ENCODE data around the gene RPL22. TPM values are rescaled to one million over a fixed set of nuclear protein-coding genes. Genes with fewer than 3 reads are reported as not detected.

Gene RPL22
- total and polyA plus RNA-seq, 2 of the 13 experiments (the other 11 are each of a cell fraction or from before 2014, with no cell fraction given) = 214 to 545 TPM

DNA sequence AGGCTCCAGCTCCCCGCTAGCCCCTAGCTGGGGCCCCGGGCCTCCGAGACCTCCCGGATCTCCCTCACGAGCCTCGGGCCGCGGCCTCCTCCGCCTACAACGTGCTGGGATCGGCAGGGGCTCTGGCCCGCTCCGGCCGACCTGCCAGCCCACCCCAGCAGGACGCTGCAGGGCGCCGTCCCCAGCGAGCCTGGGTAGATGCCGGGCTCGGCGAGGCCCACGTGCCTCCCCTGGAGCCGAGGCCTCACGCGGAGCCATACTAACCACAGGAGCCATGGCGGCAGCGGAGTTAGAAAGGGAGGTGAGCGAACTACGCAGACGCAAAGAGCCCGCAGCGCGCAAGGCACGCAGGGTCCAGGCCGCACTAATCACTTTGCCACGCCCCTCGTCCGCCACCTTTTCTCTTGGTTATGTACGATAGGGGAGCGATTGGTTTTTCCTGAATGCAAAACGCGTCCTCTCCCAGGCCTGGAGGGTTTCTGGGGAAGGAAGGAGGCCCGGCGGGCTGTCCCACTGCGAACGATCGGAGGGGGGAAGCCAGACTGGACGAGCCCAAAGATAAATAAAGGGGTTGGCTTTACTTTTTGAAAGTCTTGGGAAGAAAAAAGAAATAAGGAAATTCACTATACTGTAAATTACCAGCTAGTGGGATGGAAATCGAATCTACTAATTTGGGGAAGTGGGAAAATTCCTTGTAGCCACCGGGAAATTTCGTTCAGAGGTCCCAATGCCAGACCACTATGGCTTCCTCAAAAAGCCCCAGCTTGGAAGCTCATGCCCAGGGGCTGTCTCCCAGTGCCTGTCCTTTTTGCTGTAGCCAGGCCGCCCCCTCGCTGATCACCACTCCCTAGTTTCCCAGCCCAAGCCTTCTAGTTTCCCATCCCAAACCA lies at the start of gene RPL22 (continued):
- TF ChIP-seq ZNF354B (CRISPR knock-in tag; IDR thresholded peaks at IDR 0.05) (0 out of 2 replicates have a peak, but pooled peaks have one; percentile 75), ZNF207 (IDR thresholded peaks at IDR 0.05; ENCODE audit: borderline replicate concordance) (no peak), EP300 (IDR thresholded peaks at IDR 0.05; ENCODE audit: low read depth in 2 of 2, low read length in 2 of 2) (peak in 1 of 2 experiments; percentile 9; a peak in 1 of 4 replicates), EP300 (CRISPR knock-in tag; IDR thresholded peaks at IDR 0.05; ENCODE audit: borderline replicate concordance) (peak; percentile 56; the same call in 1 of the 2 replicates), ZSCAN20 (CRISPR knock-in tag; IDR thresholded peaks at IDR 0.05; ENCODE audit: borderline replicate concordance) (peak; percentile 76; the same call in 1 of the 2 replicates), SMAD1 (CRISPR knock-in tag; IDR thresholded peaks at IDR 0.05; ENCODE audit: borderline replicate concordance, low read depth) (no peak), ZNF619 (CRISPR knock-in tag; IDR thresholded peaks at IDR 0.05) (no peak), TSC22D2 (CRISPR knock-in tag; IDR thresholded peaks at IDR 0.05; ENCODE audit: borderline replicate concordance) (peak; percentile 29; the same call in 1 of the 2 replicates), NKX3-1 (CRISPR knock-in tag; IDR thresholded peaks at IDR 0.05) (peak; percentile 93), NRL (CRISPR knock-in tag; IDR thresholded peaks at IDR 0.05; ENCODE audit: borderline replicate concordance) (peak; percentile 92), BRCA1 (CRISPR knock-in tag; IDR thresholded peaks at IDR 0.05) (peak; percentile 95), PHF20 (CRISPR knock-in tag; IDR thresholded peaks at IDR 0.05) (peak; percentile 91)
- TF ChIP-seq, protein P1, sequence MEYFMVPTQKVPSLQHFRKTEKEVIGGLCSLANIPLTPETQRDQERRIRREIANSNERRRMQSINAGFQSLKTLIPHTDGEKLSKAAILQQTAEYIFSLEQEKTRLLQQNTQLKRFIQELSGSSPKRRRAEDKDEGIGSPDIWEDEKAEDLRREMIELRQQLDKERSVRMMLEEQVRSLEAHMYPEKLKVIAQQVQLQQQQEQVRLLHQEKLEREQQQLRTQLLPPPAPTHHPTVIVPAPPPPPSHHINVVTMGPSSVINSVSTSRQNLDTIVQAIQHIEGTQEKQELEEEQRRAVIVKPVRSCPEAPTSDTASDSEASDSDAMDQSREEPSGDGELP (IDR thresholded peaks at IDR 0.05; ENCODE audit: borderline replicate concordance, low read depth) = no peak
- TF ChIP-seq, protein P2, sequence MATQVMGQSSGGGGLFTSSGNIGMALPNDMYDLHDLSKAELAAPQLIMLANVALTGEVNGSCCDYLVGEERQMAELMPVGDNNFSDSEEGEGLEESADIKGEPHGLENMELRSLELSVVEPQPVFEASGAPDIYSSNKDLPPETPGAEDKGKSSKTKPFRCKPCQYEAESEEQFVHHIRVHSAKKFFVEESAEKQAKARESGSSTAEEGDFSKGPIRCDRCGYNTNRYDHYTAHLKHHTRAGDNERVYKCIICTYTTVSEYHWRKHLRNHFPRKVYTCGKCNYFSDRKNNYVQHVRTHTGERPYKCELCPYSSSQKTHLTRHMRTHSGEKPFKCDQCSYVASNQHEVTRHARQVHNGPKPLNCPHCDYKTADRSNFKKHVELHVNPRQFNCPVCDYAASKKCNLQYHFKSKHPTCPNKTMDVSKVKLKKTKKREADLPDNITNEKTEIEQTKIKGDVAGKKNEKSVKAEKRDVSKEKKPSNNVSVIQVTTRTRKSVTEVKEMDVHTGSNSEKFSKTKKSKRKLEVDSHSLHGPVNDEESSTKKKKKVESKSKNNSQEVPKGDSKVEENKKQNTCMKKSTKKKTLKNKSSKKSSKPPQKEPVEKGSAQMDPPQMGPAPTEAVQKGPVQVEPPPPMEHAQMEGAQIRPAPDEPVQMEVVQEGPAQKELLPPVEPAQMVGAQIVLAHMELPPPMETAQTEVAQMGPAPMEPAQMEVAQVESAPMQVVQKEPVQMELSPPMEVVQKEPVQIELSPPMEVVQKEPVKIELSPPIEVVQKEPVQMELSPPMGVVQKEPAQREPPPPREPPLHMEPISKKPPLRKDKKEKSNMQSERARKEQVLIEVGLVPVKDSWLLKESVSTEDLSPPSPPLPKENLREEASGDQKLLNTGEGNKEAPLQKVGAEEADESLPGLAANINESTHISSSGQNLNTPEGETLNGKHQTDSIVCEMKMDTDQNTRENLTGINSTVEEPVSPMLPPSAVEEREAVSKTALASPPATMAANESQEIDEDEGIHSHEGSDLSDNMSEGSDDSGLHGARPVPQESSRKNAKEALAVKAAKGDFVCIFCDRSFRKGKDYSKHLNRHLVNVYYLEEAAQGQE (IDR thresholded peaks at IDR 0.05; ENCODE audit: borderline replicate concordance in 1 of 2, low read depth in 1 of 2, low read length in 2 of 2) = no peak; a peak in 1 of 4 replicates
- TF ChIP-seq, protein P3, sequence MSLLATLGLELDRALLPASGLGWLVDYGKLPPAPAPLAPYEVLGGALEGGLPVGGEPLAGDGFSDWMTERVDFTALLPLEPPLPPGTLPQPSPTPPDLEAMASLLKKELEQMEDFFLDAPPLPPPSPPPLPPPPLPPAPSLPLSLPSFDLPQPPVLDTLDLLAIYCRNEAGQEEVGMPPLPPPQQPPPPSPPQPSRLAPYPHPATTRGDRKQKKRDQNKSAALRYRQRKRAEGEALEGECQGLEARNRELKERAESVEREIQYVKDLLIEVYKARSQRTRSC (CRISPR knock-in tag; IDR thresholded peaks at IDR 0.05; ENCODE audit: low read depth) = peak; percentile 45; the same call in 1 of the 2 replicates
- TF ChIP-seq, protein P4, sequence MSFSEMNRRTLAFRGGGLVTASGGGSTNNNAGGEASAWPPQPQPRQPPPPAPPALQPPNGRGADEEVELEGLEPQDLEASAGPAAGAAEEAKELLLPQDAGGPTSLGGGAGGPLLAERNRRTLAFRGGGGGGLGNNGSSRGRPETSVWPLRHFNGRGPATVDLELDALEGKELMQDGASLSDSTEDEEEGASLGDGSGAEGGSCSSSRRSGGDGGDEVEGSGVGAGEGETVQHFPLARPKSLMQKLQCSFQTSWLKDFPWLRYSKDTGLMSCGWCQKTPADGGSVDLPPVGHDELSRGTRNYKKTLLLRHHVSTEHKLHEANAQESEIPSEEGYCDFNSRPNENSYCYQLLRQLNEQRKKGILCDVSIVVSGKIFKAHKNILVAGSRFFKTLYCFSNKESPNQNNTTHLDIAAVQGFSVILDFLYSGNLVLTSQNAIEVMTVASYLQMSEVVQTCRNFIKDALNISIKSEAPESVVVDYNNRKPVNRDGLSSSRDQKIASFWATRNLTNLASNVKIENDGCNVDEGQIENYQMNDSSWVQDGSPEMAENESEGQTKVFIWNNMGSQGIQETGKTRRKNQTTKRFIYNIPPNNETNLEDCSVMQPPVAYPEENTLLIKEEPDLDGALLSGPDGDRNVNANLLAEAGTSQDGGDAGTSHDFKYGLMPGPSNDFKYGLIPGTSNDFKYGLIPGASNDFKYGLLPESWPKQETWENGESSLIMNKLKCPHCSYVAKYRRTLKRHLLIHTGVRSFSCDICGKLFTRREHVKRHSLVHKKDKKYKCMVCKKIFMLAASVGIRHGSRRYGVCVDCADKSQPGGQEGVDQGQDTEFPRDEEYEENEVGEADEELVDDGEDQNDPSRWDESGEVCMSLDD (CRISPR knock-in tag; IDR thresholded peaks at IDR 0.05; ENCODE audit: borderline replicate concordance) = peak; percentile 34; the same call in 1 of the 2 replicates
- TF ChIP-seq, protein P5, sequence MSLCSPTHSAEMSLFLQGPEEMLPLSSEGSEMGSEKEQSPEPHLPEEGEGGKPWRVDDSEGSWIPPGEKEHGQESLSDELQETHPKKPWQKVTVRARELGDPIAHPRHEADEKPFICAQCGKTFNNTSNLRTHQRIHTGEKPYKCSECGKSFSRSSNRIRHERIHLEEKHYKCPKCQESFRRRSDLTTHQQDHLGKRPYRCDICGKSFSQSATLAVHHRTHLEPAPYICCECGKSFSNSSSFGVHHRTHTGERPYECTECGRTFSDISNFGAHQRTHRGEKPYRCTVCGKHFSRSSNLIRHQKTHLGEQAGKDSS (CRISPR knock-in tag; IDR thresholded peaks at IDR 0.05; ENCODE audit: borderline replicate concordance, low read depth) = 0 out of 2 replicates have a peak, but pooled peaks have one; percentile 70
